Activated naive CD8-positive, alpha-beta T cell treated with anti-CD3 and anti-CD28 coated beads, Interleukin-2, amount 10 ng/mL, durations not matched to agents 7 days and 5 days (primary cell): ENCODE data around the gene NEDD8. TPM values are rescaled to one million over a fixed set of nuclear protein-coding genes. Genes with fewer than 3 reads are reported as not detected.

Experiments
- ATAC-seq: fragments of 150-1000 bp; cut with Tn5 transposase; one replicate; pipeline ENCODE4 v1.10.0; 2021; ENCODE audit warnings: low read depth, moderate library complexity
- POLR2A ChIA-PET: fragments of 350-600 bp; sonication (Branson Sonifier 250); formaldehyde crosslinking; loops from one replicate; lab custom pipeline; 2021; ENCODE audit warnings: antibody characterized with exemption; lab: Charles Lee
- DNase-seq: peaks from one replicate; pipeline ENCODE4 v3.0.0; 2021
- H3K27ac Mint-ChIP-seq: one replicate; pipeline ENCODE4 v1.8.0; 2022; ENCODE audit warnings: mild to moderate bottlenecking, mixed read lengths
- H3K27me3 Mint-ChIP-seq: one replicate; pipeline ENCODE4 v1.8.0; 2022; ENCODE audit warnings: mild to moderate bottlenecking, moderate library complexity, mixed read lengths
- H3K36me3 Mint-ChIP-seq: one replicate; pipeline ENCODE4 v1.8.0; 2021; ENCODE audit warnings: mild to moderate bottlenecking, mixed read lengths
- H3K4me1 Mint-ChIP-seq: one replicate; pipeline ENCODE4 v1.8.0; 2021; ENCODE audit warnings: mixed read lengths
- H3K4me3 Mint-ChIP-seq: one replicate; pipeline ENCODE4 v1.8.0; 2022; ENCODE audit warnings: mild to moderate bottlenecking, moderate library complexity, mixed read lengths
- H3K9me3 Mint-ChIP-seq: one replicate; pipeline ENCODE4 v1.8.0; 2021; ENCODE audit warnings: mixed read lengths
- total RNA-seq, 2 experiments: library from RNA; stranded (reverse); gene quantifications; one replicate each; pipeline ENCODE4 v1.2.3, GENCODE V29; 2021

NEDD8 gene
- 100 to 1,000 TPM; 179 to 196 TPM for total RNA-seq

DNA sequence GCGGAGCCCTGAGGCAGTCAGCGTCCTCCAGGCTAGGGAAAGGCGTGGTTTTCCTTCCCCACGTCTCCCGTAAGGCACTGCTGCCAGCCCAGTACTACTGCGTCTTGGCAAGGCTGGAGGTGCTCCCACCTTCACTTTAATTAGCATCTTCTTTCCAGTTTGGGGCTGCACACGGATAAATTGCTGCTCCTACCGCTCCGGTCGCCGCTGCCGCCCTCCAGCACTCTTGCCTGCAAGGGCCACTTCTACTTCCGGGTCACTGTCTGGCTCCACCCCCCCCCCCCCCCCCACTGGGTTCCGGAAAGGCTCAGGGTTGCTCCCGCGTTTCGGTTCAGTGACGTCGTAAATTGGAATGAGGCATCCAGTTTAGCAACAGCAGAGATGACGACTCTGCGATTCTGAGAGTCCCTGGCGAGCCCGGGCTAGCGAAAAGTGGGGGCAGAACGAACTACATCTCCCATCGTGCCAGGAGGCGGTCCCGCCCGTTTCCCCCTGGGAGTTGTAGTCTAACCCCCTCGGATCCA is at the start of gene NEDD8:
TSS of gene NEDD8 (minus strand) at position 247 of the 524 bp plus-strand sequence. CDS start at position 147, 100 bp downstream.
- Mint-ChIP-seq H3K36me3 (peaks cover 21% of the 10 kb centered on the region), H3K9me3 (no peaks in the 10 kb centered on the region), H3K27me3 (no peaks in the 10 kb centered on the region), H3K27ac (peak within 1 kb of the TSS; percentile 92), H3K4me1 (peaks cover 38% of the 10 kb centered on the region), H3K4me3 (peak within 1 kb of the TSS; percentile 93)
- ATAC-seq (peak; percentile 82), DNase-seq (peak; percentile 86)
- POLR2A ChIA-PET: interaction anchor here (0.7 to 2.3 kb wide), 7 partner anchors 10 to 174 kb away, joined by 3 to 11 read pairs (median 6); partner anchors contain the start of genes CHMP4A, IPO4, MDP1 and TINF2

DNA sequence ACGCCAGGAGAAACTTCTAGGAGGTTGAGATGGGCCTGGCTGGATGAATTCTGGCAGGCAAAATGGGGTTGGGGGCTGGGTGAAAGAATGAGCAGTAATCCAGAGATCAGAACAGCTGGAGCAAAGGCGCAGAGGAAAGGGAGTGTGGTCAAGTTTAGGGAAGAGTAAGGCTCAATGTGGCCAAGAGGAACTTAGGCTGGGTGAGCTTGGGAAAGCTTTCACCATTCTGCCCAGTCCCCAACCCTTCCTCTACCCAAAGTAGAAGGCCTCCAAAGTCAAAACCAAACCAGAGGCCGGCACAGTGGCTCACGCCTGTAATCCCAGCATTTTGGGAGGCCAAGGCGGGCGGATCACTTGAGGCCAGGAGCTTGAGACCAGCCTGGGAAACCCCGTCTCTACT is 49.5 kb upstream of the NEDD8 start:
- Mint-ChIP-seq H3K36me3 (peaks cover 9% of the 10 kb centered on the region), H3K27me3 (peaks cover 11% of the 10 kb centered on the region), H3K27ac (no peak overlapping the region), H3K4me3 (no peak overlapping the region), H3K9me3 (no peaks in the 10 kb centered on the region), H3K4me1 (peaks cover 20% of the 10 kb centered on the region)
- DNase-seq (no peak), ATAC-seq (no peak)
- POLR2A ChIA-PET: interaction anchor here (0.9 to 5.4 kb wide), 3 partner anchors 8 to 167 kb away, joined by 3 to 19 read pairs (median 4); partner anchors contain the start of gene DCAF11

DNA sequence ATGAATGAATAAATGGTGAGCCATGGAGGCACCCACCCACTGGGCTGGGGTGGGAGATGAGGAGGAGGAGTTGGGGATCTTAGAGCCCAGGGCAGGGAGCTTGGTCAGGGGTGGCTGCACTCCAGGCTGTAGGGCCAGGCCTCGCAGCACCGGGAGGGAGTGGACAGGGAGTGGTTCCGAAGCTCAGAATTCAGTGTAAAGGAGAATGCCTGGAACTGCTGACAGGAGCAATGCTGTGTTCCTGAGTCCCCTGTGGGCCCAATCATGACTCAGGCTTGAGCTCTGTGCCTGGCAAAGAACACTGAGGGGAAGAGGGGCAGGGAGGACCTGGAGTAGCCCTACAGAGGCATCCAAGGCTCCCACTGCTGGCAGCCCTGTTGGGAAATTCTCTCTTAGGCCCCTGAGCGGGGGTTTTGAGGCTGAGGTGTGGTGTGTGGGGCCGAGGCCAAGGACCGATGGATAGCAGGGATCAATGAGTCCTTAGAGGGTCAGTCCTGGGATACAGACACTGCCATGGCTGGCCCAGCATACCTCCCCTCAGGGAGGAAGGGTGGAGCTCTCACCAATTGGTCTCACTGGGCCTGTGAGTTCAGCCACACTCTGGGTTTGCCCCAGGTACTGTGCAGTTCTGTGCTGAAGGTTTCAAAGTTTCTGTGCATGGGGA is 48.8 kb upstream of the NEDD8 start:
- H3K36me3 Mint-ChIP-seq: peaks cover 7% of the 10 kb centered on the region
- ATAC-seq (no peak), DNase-seq (no peak)
- H3K4me1 Mint-ChIP-seq: peaks cover 20% of the 10 kb centered on the region
- POLR2A ChIA-PET: interaction anchor here (1.0 to 5.4 kb wide), 6 partner anchors 9 to 38 kb away, joined by 3 to 19 read pairs (median 7); partner anchors contain the start of genes LTB4R2, RABGGTA and TINF2
- peaks cover 8% of the 10 kb centered on the region for H3K27me3 Mint-ChIP-seq
- H3K4me3 Mint-ChIP-seq: no peak overlapping the region
- no peak overlapping the region for H3K27ac Mint-ChIP-seq
- no peaks in the 10 kb centered on the region for H3K9me3 Mint-ChIP-seq

DNA sequence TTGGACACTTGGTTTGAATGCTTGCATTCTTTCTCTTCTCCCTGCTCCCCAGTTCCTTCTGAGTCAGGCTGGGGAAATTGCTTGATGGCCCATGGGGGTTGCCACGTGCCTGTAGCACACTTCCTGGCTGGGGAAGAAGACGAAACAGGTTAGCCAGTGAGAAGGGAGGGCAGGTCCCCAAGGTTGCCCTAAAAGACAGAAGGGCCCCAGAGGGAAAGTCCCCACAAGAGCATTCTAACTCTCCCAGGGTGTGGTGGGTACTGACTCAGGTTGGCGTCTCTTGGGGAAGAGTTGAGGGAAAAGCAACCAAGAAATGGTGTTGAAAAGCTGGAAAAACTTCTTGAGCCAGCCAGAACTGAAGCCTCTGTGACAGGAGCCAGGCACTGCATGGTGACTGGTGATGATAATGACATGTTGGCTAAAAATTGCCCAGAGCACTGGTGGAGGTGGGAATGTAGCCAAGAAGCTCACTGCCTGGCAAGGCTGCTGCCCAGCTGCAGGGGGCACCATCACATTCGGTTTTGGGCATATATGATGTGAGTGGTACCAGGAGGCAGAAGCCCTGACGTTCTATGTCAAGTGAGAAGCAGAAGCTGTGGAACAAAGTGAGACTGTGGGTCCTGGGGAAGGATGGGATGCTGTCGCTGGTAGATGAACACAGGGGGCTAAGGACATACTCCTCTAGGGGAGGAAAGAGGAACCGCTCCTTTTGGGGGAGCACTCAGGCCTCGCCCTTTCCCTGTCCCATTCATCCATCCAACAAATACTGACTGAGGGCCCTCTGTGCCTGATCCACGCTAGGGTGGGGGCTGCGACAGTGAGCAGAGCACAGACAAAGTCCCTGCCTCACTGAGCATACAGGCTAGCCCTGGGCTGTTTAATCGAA is 47.4 kb upstream of the NEDD8 start:
- H3K36me3 Mint-ChIP-seq: peaks cover 7% of the 10 kb centered on the region
- no peak overlapping the region for H3K4me3 Mint-ChIP-seq
- peak overlapping the region; percentile 28 for H3K27ac Mint-ChIP-seq
- H3K27me3 Mint-ChIP-seq: peaks cover 7% of the 10 kb centered on the region
- POLR2A ChIA-PET: interaction anchor here (0.9 to 5.4 kb wide), 6 partner anchors 8 to 37 kb away, joined by 3 to 19 read pairs (median 7); partner anchors contain the start of genes LTB4R2, RABGGTA and TINF2
- H3K9me3 Mint-ChIP-seq: no peaks in the 10 kb centered on the region
- H3K4me1 Mint-ChIP-seq: peaks cover 23% of the 10 kb centered on the region
- peak; percentile 71 for ATAC-seq
- no peak for DNase-seq

DNA sequence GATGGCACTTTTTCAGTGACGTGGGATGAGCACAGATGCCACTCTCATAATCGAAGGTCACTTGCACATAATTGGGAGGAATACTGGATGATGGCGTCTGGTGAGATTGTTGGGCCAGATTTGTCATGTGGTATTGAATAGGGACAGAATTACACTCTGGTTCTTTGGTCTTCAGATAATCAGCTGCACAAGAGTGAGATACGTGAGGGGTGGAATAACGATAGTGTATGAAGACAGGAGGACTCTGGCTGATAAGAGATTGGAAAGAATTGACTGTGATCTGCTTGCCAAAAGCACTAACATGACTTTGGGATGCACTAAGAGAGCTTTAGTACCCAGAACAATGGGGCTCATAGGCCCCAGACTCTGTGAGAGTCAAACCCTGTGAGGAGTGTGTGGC is 46.3 kb upstream of the NEDD8 start:
- ATAC-seq (no peak), DNase-seq (no peak)
- H3K27me3 Mint-ChIP-seq: peaks cover 7% of the 10 kb centered on the region
- H3K9me3 Mint-ChIP-seq: no peaks in the 10 kb centered on the region
- no peak overlapping the region for H3K27ac Mint-ChIP-seq
- POLR2A ChIA-PET: interaction anchor here (5.4 kb wide), 1 partner anchor 12 kb away, joined by 19 read pairs; no protein-coding TSS in a partner anchor
- no peak overlapping the region for H3K4me3 Mint-ChIP-seq
- H3K36me3 Mint-ChIP-seq: peaks cover 7% of the 10 kb centered on the region
- peaks cover 32% of the 10 kb centered on the region for H3K4me1 Mint-ChIP-seq

DNA sequence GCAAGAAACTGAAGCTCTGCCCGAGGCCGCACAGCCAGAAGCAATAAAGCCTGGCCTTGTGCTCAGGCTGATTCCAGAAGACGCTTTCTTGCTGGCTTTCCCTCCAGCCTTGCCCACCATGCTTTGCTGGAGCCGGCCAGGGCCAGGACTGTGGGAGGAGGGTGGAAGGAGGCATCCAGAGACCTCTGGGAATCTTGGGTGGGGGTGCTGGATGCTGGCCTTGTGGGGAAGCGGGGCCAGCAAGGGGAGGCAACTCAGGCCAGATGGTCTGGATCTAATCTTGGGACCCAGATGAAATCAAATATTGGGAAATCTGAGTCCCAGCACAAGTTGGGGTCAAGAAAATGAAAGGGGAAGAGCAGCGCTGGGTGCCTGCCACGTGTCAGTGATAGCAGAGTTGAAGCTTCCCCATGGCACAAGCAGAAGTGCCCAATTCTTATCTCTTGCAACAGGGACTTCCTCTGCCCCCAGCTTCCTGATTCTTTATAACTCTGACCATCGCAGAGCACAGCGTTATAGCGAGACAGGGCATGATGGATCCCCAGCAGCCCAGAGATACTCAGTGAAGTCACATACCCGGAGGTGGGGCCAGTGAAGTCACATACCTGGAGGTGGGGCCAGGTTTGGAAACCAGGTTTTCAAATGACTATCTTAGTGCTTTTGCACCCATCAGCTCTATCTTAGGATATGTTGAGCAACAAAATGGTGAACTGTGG is 45.6 kb upstream of the NEDD8 start:
- DNase-seq (no peak), ATAC-seq (no peak)
- Mint-ChIP-seq H3K9me3 (no peaks in the 10 kb centered on the region), H3K4me3 (no peak overlapping the region), H3K27me3 (peaks cover 7% of the 10 kb centered on the region), H3K36me3 (peaks cover 7% of the 10 kb centered on the region), H3K4me1 (peaks cover 37% of the 10 kb centered on the region), H3K27ac (no peak overlapping the region)
- POLR2A ChIA-PET: interaction anchor here (0.5 to 5.4 kb wide), 2 partner anchors 12 to 30 kb away, joined by 4 to 19 read pairs; no protein-coding TSS in a partner anchor

DNA sequence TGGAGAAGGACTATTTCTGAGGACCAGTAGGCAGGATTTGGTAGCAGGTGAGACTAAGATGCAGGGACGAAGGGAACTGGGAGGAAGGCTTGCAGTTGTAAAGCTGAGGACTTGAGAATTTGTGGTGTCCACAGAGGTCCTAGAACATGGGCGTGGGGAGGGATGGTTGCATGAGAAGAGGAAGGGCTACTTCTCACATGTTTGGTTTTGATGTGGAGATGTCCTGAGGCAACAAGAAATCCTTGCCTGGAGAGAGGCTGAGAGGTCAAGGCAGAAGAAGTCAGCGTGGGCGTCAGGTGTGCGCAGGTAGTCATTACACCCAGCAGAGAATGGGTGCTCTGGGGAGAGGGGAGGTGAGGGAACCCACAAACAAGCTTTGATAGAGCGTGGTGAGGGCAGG is 44.9 kb upstream of the NEDD8 start:
- H3K4me3 Mint-ChIP-seq: no peak overlapping the region
- peaks cover 5% of the 10 kb centered on the region for H3K27me3 Mint-ChIP-seq
- peaks cover 44% of the 10 kb centered on the region for H3K4me1 Mint-ChIP-seq
- no peak for DNase-seq
- peaks cover 7% of the 10 kb centered on the region for H3K36me3 Mint-ChIP-seq
- no peak overlapping the region for H3K27ac Mint-ChIP-seq
- no peaks in the 10 kb centered on the region for H3K9me3 Mint-ChIP-seq
- ATAC-seq: no peak
- POLR2A ChIA-PET: interaction anchor here (5.4 kb wide), 1 partner anchor 13 kb away, joined by 19 read pairs; no protein-coding TSS in a partner anchor

DNA sequence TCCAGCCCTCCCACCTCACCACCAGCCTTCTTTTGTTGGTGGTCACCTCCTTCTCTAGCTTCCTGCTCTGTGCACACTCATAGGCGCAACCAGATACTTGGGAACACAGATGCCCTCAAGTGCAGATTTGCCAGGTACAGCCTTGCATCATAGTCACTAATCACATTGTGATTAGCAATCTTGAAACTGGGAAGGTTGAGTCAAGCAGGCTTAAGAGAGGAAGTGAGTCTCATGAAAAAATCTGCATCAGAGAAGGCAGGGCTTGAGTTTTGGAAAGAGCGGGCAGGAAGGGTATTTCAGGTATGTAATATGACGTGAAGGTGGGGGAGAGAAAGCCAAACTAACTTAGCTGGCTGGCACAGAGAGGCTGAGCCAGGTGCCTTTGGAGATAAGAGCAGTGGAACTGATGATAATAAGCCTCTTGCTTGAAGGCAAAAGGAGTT is 42.0 kb upstream of the NEDD8 start:
- H3K4me1 Mint-ChIP-seq: peaks cover 46% of the 10 kb centered on the region
- H3K27ac Mint-ChIP-seq: peak overlapping the region; percentile 94
- POLR2A ChIA-PET: interaction anchor here (0.7 to 3.6 kb wide), 9 partner anchors 9 to 401 kb away, joined by 3 to 15 read pairs (median 4); partner anchors contain the start of gene TINF2
- ATAC-seq (peak; percentile 9), DNase-seq (no peak)
- H3K27me3 Mint-ChIP-seq: no peaks in the 10 kb centered on the region
- H3K4me3 Mint-ChIP-seq: peak overlapping the region; percentile 75
- peaks cover 6% of the 10 kb centered on the region for H3K36me3 Mint-ChIP-seq
- H3K9me3 Mint-ChIP-seq: no peaks in the 10 kb centered on the region

DNA sequence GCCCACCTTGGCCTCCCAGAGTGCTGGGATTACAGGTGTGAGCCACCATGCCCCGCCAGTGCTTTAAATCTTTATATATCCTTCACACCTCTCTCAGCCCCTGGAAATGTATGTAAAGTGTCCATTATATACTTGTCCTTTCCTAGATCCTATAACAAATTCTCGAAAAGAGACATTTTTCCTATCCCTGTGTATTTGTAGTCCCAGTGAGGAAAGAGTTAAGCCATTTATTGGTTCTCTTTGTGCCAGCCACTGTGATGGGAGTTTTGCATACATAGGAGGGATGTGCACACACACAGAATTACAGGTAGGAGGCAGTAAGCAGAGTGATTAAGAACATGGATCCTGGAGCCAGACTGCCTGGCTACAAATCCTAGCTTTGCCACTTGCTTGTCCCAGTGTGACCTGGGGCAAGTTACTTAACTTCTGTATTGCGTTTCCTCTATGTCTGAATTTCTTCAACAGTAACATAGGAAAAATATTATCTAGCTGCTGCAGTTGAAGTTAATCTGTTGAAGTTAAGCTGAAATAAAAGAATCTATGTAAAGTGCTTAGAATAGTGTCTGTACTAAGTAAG is 41.3 kb upstream of the NEDD8 start:
- POLR2A ChIA-PET: interaction anchor here (0.7 to 3.6 kb wide), 5 partner anchors 16 to 44 kb away, joined by 3 to 15 read pairs (median 6); partner anchors contain the start of gene TINF2
- Mint-ChIP-seq H3K27ac (peak overlapping the region; percentile 94), H3K9me3 (no peaks in the 10 kb centered on the region), H3K4me3 (no peak overlapping the region), H3K27me3 (no peaks in the 10 kb centered on the region), H3K4me1 (peaks cover 42% of the 10 kb centered on the region), H3K36me3 (peaks cover 6% of the 10 kb centered on the region)
- ATAC-seq: no peak
- no peak for DNase-seq

DNA sequence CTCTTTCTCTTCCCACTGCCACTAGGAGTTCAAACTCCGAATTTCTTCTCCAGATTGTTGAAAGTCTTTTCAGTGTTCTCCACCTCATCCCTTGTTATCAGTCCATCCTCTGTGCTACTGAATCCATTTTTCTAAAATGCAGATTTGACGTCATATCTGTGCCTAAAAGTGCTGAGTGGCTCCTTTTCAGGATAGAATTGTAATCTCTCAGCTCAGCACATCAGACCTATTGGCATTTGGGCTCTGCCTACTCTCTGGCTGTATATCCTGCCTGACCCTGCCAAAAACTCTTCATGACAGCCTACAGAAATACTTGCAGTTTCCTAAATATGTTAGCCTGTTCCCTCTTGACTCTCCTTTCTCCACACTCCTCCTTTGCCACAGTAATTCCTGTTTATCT is 40.3 kb upstream of the NEDD8 start:
- DNase-seq (no peak), ATAC-seq (no peak)
- no peaks in the 10 kb centered on the region for H3K27me3 Mint-ChIP-seq
- H3K9me3 Mint-ChIP-seq: no peaks in the 10 kb centered on the region
- peak overlapping the region; percentile 97 for H3K27ac Mint-ChIP-seq
- H3K4me3 Mint-ChIP-seq: peak overlapping the region; percentile 79
- POLR2A ChIA-PET: interaction anchor here (1.2 to 3.5 kb wide), 6 partner anchors 11 to 158 kb away, joined by 3 to 66 read pairs (median 14); partner anchors contain the start of genes CBLN3, CIDEB, DHRS1 and KHNYN
- peaks cover 3% of the 10 kb centered on the region for H3K36me3 Mint-ChIP-seq
- peaks cover 38% of the 10 kb centered on the region for H3K4me1 Mint-ChIP-seq

DNA sequence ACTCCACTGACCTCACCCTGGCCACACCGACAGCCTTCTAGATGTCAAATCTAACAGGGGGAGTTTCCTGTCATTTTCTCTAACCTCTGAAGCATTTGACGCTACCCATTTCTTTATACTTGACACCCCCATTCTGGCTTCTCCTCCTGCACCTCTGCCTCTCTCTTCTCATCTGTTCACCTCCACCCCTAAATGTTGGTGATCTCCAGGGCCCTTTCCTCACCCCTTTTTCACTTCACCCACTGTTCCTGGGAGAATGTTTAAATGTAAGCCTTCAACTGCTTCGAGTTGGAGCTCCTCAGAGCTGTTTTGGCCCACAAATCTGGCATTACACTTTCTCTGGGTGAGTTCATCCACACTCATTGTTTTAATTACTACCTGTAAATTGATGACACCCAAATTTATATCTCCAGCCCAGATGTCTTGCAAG is 39.7 kb upstream of the NEDD8 start:
- H3K36me3 Mint-ChIP-seq: peaks cover 6% of the 10 kb centered on the region
- POLR2A ChIA-PET: interaction anchor here (0.9 to 3.5 kb wide), 15 partner anchors 8 to 159 kb away, joined by 3 to 66 read pairs (median 11); partner anchors contain the start of genes CBLN3, CIDEB, DHRS1 and KHNYN
- H3K27me3 Mint-ChIP-seq: no peaks in the 10 kb centered on the region
- DNase-seq (no peak), ATAC-seq (no peak)
- peak overlapping the region; percentile 79 for H3K4me3 Mint-ChIP-seq
- H3K27ac Mint-ChIP-seq: peak overlapping the region; percentile 97
- peaks cover 37% of the 10 kb centered on the region for H3K4me1 Mint-ChIP-seq
- H3K9me3 Mint-ChIP-seq: no peaks in the 10 kb centered on the region
